ENCODE results near the gene SMPD2.

Gene SMPD2

DNA sequence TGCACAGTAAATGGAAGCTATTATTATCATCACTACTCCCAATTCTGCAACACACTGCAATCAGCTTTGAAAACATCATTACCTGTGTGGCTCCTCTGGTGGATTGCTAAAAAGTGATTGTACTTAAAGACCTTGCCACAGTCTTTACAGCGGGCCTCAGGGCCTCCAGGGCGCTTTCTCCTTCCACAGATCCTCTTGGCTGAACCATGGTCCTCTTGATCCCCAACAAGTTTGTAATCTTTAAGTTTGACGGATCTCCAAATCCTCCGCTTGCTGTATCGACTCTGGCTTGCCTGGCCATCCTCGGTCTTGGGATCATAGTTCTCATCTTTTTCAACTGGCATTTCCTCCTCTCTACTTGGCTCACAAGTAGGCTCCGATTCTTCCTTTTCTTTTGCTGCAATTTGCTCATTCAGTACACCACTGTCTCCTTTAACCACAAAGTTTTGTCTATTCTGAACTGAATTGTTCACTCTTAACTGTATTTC lies 40.5 kb downstream of the SMPD2 start:
- DNase-seq (ENCODE audit: low spot score): no peak

DNA sequence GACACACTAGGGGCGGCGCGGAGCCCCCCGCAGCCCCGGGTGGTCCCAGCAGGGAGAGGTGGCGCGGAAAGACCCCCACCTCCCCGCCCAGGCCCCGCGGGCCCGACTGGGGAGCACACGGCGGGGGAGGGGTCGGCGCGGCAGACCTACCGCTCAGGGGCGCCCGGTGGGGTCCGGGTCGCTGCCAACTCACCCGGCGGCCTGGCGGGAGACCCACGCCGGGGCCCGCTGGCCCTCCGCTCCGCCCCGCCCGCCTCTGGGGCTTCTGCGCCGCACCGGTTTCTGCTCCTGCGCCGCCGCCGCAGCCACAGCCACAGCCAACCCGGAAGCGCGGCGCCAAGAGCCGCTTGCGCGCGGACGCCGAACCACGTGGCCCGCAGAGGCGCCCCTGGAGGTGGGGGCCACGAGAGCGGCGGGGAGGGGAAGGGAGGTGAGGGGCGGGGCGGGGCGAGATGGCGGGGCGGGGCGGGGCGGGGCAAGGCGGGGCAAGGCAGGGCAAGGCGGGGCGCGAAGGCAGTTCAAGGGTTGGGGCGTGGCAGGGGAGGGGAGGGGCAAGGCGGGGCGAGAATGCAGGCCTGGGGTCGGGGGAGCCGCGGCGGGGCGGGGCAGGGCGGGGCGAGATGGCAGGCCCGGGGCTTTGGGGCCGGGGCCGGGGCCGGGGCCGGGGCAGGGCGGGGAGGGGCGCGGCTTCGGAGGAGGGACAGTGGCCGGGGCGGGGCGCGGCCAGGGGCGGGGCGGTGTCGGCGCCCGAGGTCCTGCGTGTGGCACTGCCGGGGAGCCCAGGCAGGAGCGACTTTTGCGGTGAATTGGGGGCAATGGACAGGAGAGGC lies 42.6 kb downstream of the SMPD2 start, which contains the start of gene ZBTB24:
ZBTB24 (minus strand) TSS at position 315 of the 830 bp plus-strand sequence. CDS start 1,193 bp downstream, outside the sequence.
- peak; percentile 96 for DNase-seq (ENCODE audit: low spot score)
- TF ChIP-seq, protein P1, sequence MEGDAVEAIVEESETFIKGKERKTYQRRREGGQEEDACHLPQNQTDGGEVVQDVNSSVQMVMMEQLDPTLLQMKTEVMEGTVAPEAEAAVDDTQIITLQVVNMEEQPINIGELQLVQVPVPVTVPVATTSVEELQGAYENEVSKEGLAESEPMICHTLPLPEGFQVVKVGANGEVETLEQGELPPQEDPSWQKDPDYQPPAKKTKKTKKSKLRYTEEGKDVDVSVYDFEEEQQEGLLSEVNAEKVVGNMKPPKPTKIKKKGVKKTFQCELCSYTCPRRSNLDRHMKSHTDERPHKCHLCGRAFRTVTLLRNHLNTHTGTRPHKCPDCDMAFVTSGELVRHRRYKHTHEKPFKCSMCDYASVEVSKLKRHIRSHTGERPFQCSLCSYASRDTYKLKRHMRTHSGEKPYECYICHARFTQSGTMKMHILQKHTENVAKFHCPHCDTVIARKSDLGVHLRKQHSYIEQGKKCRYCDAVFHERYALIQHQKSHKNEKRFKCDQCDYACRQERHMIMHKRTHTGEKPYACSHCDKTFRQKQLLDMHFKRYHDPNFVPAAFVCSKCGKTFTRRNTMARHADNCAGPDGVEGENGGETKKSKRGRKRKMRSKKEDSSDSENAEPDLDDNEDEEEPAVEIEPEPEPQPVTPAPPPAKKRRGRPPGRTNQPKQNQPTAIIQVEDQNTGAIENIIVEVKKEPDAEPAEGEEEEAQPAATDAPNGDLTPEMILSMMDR (IDR thresholded peaks at IDR 0.05; ENCODE audit: extremely low read depth, missing control alignments): no peak

More for the DNA sequence above, 40.5 kb downstream of the SMPD2 start:
- TF ChIP-seq, protein P1 (IDR thresholded peaks at IDR 0.05; ENCODE audit: extremely low read depth, missing control alignments): no peak

DNA sequence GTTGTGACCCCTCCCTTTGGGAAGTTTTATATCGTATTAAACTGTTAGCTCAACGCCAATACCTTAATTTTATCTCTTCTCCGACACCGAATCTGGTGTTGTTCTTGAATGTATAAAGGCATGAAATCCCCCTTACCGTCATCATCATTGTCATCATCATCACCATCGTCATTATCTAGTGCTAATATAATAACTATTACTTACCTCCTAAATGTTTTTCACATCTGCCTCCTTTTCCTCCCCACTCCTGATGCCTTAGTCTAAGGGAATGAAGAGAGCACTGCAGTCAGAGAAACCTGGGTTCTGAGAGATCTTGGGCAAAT lies 43.2 kb downstream of the SMPD2 start:
- DNase-seq (ENCODE audit: low spot score): no peak
- TF ChIP-seq, protein P1 (IDR thresholded peaks at IDR 0.05; ENCODE audit: extremely low read depth, missing control alignments): no peak

DNA sequence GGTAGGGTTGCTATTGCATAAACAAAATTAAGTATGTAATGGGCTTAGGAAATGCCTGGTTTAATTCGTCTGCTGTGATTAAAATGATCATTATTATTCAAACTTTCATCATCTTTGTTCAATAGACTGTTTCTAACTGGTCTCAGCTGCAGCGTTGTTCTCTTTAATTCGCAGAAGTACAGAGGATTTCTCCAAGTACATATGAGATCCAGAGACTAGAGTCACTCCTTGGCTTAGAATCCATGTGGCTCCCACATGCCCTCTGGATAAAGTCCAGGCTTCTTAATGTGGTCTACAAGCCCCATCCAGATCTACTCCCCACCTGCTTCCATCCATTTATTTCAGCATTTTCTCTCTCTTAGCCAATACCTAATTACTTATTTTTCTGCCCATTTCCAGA lies 43.6 kb downstream of the SMPD2 start:
- no peak for DNase-seq (ENCODE audit: low spot score)
- TF ChIP-seq, protein P1 (IDR thresholded peaks at IDR 0.05; ENCODE audit: extremely low read depth, missing control alignments): no peak

DNA sequence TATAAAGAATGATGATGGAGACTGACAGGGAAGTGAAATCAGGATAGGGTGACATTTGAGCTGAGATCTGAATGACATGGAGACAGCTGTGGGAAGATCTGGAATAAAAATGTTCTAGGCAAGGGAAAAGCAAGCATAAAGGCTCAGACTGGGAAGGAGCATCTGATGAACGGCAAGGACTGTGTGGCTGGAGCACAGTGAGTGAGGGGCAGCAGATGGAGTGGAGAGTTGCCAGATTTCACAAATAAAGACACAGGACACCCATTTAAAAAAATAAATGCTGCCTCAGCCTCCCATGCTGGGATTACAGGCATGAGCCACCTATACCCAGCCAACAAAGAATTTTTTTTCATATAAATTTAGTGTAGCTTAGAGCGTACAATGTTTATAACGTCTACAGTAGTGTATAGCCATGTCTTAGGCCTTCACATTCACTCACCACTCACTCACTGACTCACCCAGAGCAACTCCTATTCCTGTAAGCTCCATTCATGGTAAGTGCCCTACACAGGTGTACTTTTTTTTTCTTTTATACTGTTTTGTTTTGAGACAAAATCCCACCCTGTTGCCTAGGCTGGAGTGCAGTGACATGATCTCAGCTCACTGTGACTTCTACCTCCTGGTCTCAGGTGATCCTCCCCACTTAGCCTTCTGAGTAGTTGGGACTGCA lies 44.9 kb downstream of the SMPD2 start:
- DNase-seq (ENCODE audit: low spot score): no peak
- TF ChIP-seq, protein P1 (IDR thresholded peaks at IDR 0.05; ENCODE audit: extremely low read depth, missing control alignments): no peak

DNA sequence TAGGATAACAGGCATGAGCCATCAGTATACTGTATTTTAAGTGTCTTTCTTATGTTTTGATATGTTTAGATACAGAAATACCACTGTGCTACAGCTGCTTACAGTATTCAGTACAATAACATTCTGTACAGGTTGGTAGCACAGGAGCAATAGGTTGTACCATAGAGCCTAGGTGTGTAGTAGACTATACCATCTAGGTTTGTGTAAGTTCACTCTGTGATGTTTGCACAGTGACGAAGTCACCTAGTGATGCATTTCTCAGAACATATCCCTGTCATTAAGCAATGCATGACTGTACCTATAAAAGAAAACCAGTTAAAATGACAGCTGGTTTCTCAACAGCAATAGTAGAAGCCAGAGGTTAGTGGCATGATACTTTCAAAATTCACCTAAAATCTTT lies 45.5 kb downstream of the SMPD2 start:
- DNase-seq (ENCODE audit: low spot score): no peak
- TF ChIP-seq, protein P1 (IDR thresholded peaks at IDR 0.05; ENCODE audit: extremely low read depth, missing control alignments): no peak

DNA sequence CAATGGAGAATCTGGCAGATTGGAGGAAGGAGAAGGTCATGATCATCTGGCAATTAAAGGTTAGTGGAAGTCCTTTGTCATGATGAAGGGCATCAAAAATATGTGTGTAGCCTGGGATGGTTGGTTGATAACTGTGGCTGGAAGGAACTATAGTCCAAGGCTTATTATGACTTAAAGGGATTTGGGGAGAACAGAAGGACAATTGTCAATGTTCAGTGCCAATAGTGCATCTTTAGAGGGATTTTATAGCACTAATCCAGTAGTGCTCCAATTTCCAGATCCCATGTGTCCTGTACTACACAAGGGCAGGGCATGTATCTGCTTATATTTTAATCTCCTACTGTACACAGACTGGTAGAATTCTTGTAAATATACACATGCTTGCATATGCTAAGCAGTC lies 47.5 kb downstream of the SMPD2 start:
- TF ChIP-seq, protein P1 (IDR thresholded peaks at IDR 0.05; ENCODE audit: extremely low read depth, missing control alignments): no peak
- no peak for DNase-seq (ENCODE audit: low spot score)

Measured in GM20000 (cell line).